Mammary epithelial cell (primary cell): ENCODE measurements around the gene MYO7A.

Experiments used
- CTCF ChIP-seq, 2 donors: IDR thresholded peaks in 1 of 2; conservative IDR thresholded peaks in 1 of 2; 2 replicates each; pipeline ENCODE4 v1.5.1; 2011 to 2012; ENCODE audit warnings: inconsistent platforms in 2 of 2, low read length in 2 of 2, mild to moderate bottlenecking in 2 of 2, control low read depth in 1 of 2, low read depth in 1 of 2; ENCODE audit not compliant: insufficient read depth in 1 of 2; ENCODE audit errors: extremely low read depth in 1 of 2
- EZH2 ChIP-seq: IDR thresholded peaks from 2 replicates; pipeline ENCODE4 v1.6.1; 2012; ENCODE audit warnings: low read length, inconsistent platforms, borderline replicate concordance

- TF ChIP-seq CTCF (conservative IDR thresholded peaks at IDR 0.05 in 1 of 2, IDR thresholded peaks at IDR 0.05 in 1 of 2; ENCODE audit: extremely low read depth in 1 of 2, insufficient read depth in 1 of 2, low read depth in 1 of 2, low read length in 2 of 2), result no peak
- TF ChIP-seq EZH2, result no peak
Measured at GRCh38 chr11:77232242-77232641, 104.2 kb downstream of the MYO7A start.
